DND-41 (cell line): ENCODE measurements around the gene LMF1.
"Not testable (repeated sequence)": the region's sequence is repeated elsewhere in the genome, so short reads cannot be mapped to it uniquely, and the experiment has no call there.

Source experiments
- ATAC-seq: fragments of 200-7000 bp; cut with Tn5 transposase; 3 replicates; pipeline ENCODE4 v1.9.1; 2021; ENCODE audit warnings: low read depth; ENCODE audit not compliant: insufficient read depth
- DNase-seq: peaks from one replicate; pipeline ENCODE4 v3.0.0-alpha.2; 2020
- H2AFZ ChIP-seq: 2 replicates; pipeline ENCODE4 v1.6.0; 2012; ENCODE audit warnings: low read depth, low read length
- H3K27ac ChIP-seq: 2 replicates; pipeline ENCODE4 v1.5.1; 2012; ENCODE audit warnings: low read length, inconsistent platforms
- H3K27me3 ChIP-seq: fragments of 200-600 bp; sonication (generic); 2 replicates; pipeline ENCODE4 v1.6.0; 2012; ENCODE audit warnings: low read length, mild to moderate bottlenecking, inconsistent platforms; ENCODE audit not compliant: insufficient read depth, poor library complexity
- H3K36me3 ChIP-seq: 2 replicates; pipeline ENCODE4 v1.5.1; 2012; ENCODE audit warnings: low read length, inconsistent platforms; ENCODE audit not compliant: insufficient read depth
- H3K4me1 ChIP-seq: 2 replicates; pipeline ENCODE4 v1.5.1; 2012; ENCODE audit warnings: mild to moderate bottlenecking, low read length; ENCODE audit not compliant: insufficient read depth
- H3K4me2 ChIP-seq: 2 replicates; pipeline ENCODE4 v1.6.0; 2012; ENCODE audit warnings: mild to moderate bottlenecking, moderate library complexity, low read length, inconsistent platforms; ENCODE audit not compliant: insufficient read depth
- H3K4me3 ChIP-seq, 2 experiments: fragments of 200-600 bp in 1 of 2; shearing (Covaris generic) in 1 of 2; 2 replicates each; pipeline ENCODE4 v1.5.1; 2012 to 2016; ENCODE audit warnings: inconsistent platforms in 2 of 2, low read length in 2 of 2, mild to moderate bottlenecking in 2 of 2, low read depth in 1 of 2, moderate library complexity in 1 of 2
- H3K79me2 ChIP-seq: 2 replicates; pipeline ENCODE4 v1.6.0; 2012; ENCODE audit warnings: low read length, inconsistent platforms; ENCODE audit not compliant: insufficient read depth
- H3K9ac ChIP-seq: 2 replicates; pipeline ENCODE4 v1.6.0; 2012; ENCODE audit warnings: low read depth, mild to moderate bottlenecking, inconsistent platforms, low read length, moderate library complexity
- H3K9me3 ChIP-seq: 2 replicates; pipeline ENCODE4 v1.5.1; 2012; ENCODE audit warnings: low read length, moderate library complexity, mild to moderate bottlenecking, inconsistent platforms; ENCODE audit not compliant: insufficient read depth, severe bottlenecking
- H4K20me1 ChIP-seq: 2 replicates; pipeline ENCODE4 v1.6.0; 2012; ENCODE audit warnings: low read length; ENCODE audit not compliant: insufficient read depth
- EZH2 ChIP-seq: IDR thresholded peaks from 3 replicates; pipeline ENCODE4 v1.6.1; 2012; ENCODE audit warnings: borderline replicate concordance, low read depth, mild to moderate bottlenecking, moderate library complexity, low read length, inconsistent platforms; ENCODE audit not compliant: severe bottlenecking
- TF ChIP-seq, protein P1 (sequence below): IDR thresholded peaks from 2 replicates; pipeline ENCODE4 v1.5.1; 2012; ENCODE audit warnings: borderline replicate concordance, low read length, moderate library complexity, mild to moderate bottlenecking; ENCODE audit not compliant: poor library complexity, severe bottlenecking; ENCODE audit errors: extremely low read depth

The LMF1 gene

DNA sequence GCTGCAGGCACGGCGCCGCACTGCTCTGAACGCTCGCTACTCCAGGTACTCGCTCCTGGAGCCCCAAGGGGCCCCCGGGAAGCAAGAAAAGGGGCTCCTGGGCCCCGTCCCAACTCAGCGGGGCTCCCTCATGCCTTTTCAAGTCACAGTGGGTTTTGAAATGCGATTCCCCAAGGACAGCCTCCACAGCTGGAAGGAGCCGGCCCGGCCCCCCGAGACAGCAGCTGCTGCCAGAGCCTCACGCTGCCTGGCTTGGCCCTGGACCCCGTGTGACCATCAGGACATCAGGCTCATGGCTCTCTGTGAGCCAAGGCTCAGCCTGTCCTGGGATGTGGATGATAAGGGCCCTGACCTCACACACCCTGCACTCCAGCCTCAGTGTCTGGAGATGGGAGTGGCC lies 80.6 kb downstream of the LMF1 start:
- H3K4me2 ChIP-seq, result no peak overlapping the region
- H3K4me1 ChIP-seq, result no peaks in the 10 kb centered on the region
- no peaks in the 10 kb centered on the region for H3K79me2 ChIP-seq
- no peaks in the 10 kb centered on the region for H3K27me3 ChIP-seq
- no peak overlapping the region for H3K9ac ChIP-seq
- no peak for TF ChIP-seq EZH2
- TF ChIP-seq, protein P1, sequence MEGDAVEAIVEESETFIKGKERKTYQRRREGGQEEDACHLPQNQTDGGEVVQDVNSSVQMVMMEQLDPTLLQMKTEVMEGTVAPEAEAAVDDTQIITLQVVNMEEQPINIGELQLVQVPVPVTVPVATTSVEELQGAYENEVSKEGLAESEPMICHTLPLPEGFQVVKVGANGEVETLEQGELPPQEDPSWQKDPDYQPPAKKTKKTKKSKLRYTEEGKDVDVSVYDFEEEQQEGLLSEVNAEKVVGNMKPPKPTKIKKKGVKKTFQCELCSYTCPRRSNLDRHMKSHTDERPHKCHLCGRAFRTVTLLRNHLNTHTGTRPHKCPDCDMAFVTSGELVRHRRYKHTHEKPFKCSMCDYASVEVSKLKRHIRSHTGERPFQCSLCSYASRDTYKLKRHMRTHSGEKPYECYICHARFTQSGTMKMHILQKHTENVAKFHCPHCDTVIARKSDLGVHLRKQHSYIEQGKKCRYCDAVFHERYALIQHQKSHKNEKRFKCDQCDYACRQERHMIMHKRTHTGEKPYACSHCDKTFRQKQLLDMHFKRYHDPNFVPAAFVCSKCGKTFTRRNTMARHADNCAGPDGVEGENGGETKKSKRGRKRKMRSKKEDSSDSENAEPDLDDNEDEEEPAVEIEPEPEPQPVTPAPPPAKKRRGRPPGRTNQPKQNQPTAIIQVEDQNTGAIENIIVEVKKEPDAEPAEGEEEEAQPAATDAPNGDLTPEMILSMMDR, result no peak
- no peak overlapping the region for H2AFZ ChIP-seq
- ATAC-seq, result no peak
- no peaks in the 10 kb centered on the region; the same call in 1 of the 2 replicates for H3K36me3 ChIP-seq
- H3K9me3 ChIP-seq, result no peaks in the 10 kb centered on the region
- H3K4me3 ChIP-seq, result no peak overlapping the region
- no peak overlapping the region for H3K27ac ChIP-seq
- peaks cover 12% of the 10 kb centered on the region; the same call in 1 of the 2 replicates for H4K20me1 ChIP-seq
- no peak for DNase-seq

DNA sequence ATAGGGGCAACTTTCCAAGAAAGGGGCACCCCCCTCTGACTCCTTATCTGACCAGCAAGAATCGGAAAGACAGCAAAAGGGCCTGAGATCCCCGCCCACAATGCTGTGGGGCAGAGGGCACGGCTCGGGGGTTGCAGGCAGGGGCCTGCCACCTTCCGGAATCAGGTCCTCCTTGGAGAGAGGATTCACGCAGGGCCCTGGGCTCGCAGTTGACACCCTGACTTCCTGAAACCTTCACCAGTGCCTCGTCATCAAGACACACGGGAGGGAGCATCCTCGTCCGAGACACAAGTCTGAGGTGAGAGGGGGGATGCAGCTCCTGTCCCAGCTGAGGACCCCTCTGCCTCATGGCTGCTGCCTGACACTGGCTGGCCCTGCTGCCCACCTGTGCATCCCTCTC lies 81.2 kb downstream of the LMF1 start:
- no peak overlapping the region for H3K27ac ChIP-seq
- H3K36me3 ChIP-seq, result no peaks in the 10 kb centered on the region; the same call in none of the 2 replicates
- no peak overlapping the region for H2AFZ ChIP-seq
- TF ChIP-seq EZH2, result no peak
- TF ChIP-seq, protein P1, result no peak
- no peak for DNase-seq
- H3K4me1 ChIP-seq, result no peaks in the 10 kb centered on the region
- no peak overlapping the region for H3K4me2 ChIP-seq
- ATAC-seq, result no peak
- H3K9me3 ChIP-seq, result peaks cover under 1% of the 10 kb centered on the region
- H3K27me3 ChIP-seq, result no peaks in the 10 kb centered on the region
- peaks cover 12% of the 10 kb centered on the region; the same call in 1 of the 2 replicates for H4K20me1 ChIP-seq
- H3K4me3 ChIP-seq, result no peak overlapping the region
- H3K9ac ChIP-seq, result no peak overlapping the region
- no peaks in the 10 kb centered on the region for H3K79me2 ChIP-seq

DNA sequence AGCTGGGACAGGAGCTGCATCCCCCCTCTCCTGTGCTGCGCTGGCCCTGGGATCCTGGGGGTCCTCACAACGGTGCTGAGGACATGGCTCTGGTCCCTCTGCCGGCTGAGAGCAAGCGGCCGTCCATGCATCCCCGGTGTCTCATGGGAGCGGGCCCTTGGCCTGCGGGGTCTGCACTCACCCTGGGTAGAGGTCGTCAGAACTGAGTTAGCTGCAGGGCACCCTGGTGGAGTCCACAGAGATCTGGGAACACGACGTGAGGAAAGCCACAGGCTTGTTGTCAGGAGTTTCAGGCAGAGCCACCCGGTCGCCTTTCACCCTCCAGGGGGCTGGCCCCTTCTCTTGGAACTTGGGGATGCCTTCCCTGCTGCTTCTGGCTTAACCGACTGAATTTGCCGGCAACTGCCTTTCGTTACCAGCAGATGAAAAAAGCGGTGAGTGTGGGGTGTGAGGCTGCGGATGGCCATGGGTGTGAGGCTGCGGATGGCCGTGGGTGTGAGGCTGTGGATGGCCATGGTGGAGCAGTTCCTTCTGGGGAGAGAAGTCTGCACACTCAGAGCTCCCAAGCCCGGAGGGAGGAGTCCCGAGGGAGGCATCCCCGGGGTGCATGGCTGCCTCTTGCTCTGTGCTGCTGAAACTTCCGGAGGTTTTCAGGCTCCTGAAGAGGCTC lies 81.7 kb downstream of the LMF1 start:
- Histone ChIP-seq H3K27ac (no peak overlapping the region), H3K27me3 (no peaks in the 10 kb centered on the region), H3K9ac (no peak overlapping the region), H3K4me2 (no peak overlapping the region), H3K9me3 (peaks cover 6% of the 10 kb centered on the region), H3K36me3 (no peaks in the 10 kb centered on the region; the same call in none of the 2 replicates), H4K20me1 (peaks cover 8% of the 10 kb centered on the region; the same call in 1 of the 2 replicates), H3K4me3 (no peak overlapping the region), H2AFZ (no peak overlapping the region), H3K79me2 (no peaks in the 10 kb centered on the region), H3K4me1 (no peaks in the 10 kb centered on the region)
- ATAC-seq (no peak), DNase-seq (no peak)
- TF ChIP-seq EZH2, result no peak
- TF ChIP-seq, protein P1, result no peak

DNA sequence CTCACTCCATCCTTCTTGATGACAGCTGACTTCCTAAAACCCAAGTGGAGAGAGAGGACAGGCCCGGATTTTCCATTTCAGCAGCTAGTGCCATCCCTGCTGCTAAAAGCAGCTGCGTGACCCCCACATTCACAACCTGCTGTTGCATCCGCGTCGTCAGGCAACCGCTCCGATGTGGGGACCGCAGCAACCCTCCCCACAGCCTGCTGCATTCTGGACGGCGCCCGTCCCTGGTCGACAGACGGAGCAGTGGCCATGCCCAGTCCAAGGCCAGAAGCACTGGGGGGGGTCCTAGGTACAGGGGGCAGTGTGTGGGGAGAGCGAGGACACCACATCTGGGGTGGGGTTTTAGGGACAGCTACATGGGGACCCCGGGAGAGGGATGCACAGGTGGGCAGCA lies 82.3 kb downstream of the LMF1 start:
- H3K79me2 ChIP-seq, H3K36me3 ChIP-seq, DNase-seq, H3K27ac ChIP-seq, H3K9ac ChIP-seq, H3K4me2 ChIP-seq, H2AFZ ChIP-seq, H3K4me3 ChIP-seq, H3K4me1 ChIP-seq, H3K9me3 ChIP-seq, H4K20me1 ChIP-seq, ATAC-seq, H3K27me3 ChIP-seq: not testable (repeated sequence)
